LNCAP (cell line): ENCODE data around the gene PWWP2B.

Experiments
- TF ChIP-seq, protein P1 (sequence below): fragments of 450-650 bp; IDR thresholded peaks from 2 replicates; pipeline ENCODE4 v1.5.1; 2017; ENCODE audit warnings: mild to moderate bottlenecking

The PWWP2B gene

DNA sequence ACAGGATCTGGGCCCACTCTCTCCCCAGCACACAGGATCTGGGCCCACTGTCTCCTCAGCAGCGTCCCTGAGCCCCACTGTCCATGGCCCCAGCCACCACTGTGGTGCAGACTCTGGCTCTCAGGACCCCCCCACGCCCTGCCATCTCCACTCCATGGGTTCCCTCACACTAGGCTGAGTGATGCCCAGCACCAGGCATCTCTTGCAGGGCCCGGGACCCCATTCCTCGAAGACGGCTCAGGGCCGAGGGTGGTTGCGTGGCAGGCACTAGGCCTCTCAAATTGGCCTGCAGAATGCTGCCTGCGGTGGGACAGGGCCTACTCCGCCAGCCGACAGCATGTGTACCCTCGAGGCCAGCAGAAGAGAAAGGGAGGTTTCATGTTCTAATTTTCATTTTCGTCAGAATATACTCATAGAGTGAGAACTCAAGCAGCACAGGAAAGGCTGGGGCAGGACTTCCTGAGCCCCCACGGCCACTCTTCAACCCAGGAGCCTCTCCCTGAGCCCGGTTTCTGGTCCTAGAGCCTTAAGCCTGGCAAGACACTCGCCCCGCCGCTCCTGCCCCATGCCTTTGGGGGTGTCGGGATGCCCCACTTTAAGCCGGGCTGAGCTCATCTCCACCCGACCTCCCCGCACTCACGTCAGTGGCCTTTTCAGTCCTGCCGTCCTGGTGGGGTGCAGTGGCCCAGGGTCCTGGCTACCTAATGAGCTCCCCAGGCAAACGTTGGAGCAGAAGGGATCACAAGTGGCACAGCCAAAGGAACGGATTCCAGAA lies 44.0 kb downstream of the PWWP2B start:
- TF ChIP-seq, protein P1, sequence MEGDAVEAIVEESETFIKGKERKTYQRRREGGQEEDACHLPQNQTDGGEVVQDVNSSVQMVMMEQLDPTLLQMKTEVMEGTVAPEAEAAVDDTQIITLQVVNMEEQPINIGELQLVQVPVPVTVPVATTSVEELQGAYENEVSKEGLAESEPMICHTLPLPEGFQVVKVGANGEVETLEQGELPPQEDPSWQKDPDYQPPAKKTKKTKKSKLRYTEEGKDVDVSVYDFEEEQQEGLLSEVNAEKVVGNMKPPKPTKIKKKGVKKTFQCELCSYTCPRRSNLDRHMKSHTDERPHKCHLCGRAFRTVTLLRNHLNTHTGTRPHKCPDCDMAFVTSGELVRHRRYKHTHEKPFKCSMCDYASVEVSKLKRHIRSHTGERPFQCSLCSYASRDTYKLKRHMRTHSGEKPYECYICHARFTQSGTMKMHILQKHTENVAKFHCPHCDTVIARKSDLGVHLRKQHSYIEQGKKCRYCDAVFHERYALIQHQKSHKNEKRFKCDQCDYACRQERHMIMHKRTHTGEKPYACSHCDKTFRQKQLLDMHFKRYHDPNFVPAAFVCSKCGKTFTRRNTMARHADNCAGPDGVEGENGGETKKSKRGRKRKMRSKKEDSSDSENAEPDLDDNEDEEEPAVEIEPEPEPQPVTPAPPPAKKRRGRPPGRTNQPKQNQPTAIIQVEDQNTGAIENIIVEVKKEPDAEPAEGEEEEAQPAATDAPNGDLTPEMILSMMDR, result no peak

DNA sequence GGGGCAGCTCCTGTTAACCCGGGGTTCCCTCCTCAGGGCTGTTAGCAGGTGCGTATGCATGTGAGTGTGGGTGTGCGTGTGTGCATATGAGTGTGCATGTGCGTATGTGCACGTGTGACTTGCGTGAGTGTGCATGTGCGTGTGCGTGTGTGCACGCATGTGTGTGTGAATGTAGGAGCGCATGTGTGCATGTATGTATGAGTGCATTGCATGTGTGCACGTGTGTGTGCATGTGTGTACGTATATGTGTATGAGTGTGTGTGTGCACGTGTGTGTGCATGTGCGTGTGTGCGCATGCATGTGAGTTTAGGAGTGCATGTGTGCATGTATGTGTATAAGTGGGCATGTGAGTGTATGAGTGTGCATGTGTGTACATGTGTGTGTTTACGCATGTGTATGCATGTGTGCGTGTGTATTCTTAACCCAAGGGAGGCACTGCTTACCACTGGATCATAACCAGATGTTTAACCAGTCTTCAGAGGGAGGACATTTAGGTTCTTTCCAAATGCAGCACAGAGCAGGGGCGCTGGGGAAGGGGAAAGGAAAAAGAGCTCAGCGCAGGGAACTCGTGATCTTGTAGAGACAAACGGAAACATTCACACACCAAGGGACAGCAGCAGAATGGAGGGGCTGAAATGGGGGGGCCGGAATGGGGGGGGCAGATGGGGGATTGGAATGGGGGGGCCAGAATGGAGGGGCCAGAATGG lies 45.0 kb downstream of the PWWP2B start:
- TF ChIP-seq, protein P1, result no peak

DNA sequence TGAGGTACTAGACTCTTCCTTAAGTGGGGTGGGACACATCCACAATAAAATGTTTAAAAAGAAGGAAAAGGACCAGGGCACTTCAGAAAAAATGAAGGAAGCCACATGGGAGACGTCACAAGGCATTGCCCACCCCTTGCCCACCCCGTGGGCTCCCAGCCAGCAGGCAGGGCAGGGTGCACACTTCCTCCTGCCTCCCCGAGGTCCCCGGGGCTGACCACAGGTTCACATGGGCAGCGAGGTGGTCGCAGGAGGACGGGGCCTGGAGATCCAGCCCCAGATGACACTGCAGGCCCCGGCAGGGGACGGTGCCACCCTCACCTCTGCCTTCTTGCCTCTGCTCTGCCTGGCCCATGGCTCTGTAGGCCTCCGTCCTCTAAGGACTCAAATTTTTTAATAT lies 45.6 kb downstream of the PWWP2B start:
- TF ChIP-seq, protein P1, result no peak

- TF ChIP-seq, protein P1, result no peak
These were observed 46.6 kb downstream of the PWWP2B start for GRCh38 chr10:132443605-132443982.

GRCh38 chr10:132443983-132444876 lies 47.2 kb downstream of the PWWP2B start:
- TF ChIP-seq, protein P1, result no peak

- TF ChIP-seq, protein P1, result no peak
These were observed 47.9 kb downstream of the PWWP2B start for GRCh38 chr10:132444877-132445351.

DNA sequence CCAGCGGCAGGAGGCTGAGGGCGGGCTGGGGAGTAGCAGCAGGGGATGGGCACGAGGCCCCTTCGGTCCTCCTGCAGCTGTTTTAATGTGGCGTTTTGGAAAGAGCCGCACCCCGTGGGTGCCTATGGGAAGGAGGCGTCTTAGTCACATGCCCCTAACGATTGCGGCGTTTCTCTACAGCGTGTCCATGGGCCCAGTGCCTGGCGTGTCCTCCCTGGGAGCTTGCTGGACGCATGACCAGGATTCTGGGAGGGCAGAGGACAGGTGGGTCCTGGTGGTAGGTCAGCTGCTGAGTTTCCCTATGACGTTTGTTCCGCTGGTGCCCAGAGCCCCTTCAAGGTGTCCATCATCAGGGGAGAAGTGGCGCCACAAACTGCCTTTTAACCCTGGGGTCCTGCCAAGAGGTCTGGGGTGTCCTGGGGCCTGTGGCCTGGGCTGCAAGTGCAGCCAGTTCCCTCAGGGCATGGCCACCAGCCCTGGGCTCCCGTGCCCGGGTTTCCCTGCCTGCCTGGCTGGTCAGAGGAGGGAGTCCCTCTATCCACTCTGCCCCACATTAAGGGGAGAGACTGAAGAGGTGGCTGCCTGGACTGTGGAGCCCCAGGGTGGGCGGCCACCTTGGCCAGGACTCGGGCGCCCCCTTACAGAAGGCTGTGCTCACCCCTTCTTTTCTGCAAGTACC lies 48.7 kb downstream of the PWWP2B start:
- TF ChIP-seq, protein P1, result no peak
